Hindlimb muscle (tissue), 1 donor: ENCODE measurements around the gene UBE2Q1. TPM values are rescaled to one million over a fixed set of nuclear protein-coding genes. Genes with fewer than 3 reads are reported as not detected.

Source experiments
- DNase-seq: peaks from one replicate; pipeline ENCODE4 v3.0.0-alpha.2; 2013
- polyA plus RNA-seq: library from polyadenylated mRNA; unstranded; fragments of 120-200 nt; gene quantifications from one replicate; pipeline ENCODE4 v1.2.1, GENCODE V29; 2013; ENCODE audit not compliant: insufficient read length

UBE2Q1 gene
- polyA plus RNA-seq, 1 donor, result 64.9 TPM

GRCh38 chr1:154502066-154502743 is 56.3 kb downstream of the UBE2Q1 start, which contains the start of the genes SHE and TDRD10:
SHE (minus strand) TSS chr1:154502412; CDS start chr1:154502026, 386 bp downstream.
TDRD10 (plus strand) TSS chr1:154502219; CDS start chr1:154506904, 4,685 bp downstream.
- no peak for DNase-seq

DNA sequence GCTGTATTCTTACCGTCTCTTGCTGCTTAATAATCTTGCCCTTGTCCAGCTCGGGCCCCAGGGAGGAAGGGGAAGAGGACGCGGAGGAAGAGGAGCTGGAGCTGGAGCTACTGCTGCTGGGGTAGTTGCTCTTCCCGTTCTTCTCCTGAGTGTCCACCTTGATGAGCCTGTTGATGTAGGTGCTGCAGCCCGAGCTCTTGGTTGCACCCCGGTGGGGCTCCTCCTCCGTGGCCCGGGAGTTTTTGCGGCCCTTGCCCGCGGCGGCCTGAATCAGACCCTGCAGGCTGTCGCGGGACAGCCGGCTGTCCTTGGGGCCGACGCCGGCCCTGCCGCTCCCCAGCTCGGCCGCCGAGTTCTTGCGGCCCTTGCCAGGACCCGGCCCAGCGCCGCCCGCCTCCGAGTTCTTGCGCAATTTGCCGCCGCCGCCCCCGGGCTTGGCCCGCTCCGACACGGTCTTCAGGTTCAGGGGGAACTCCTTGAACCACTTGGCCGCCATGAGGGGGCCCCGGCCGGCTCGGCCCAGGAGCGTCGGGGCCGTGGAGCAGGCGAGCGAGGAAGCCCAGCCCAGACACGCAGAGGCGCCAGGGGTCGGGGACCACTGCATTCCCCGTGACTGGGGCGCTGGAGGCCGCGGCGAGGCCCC is 56.9 kb downstream of the UBE2Q1 start:
- DNase-seq, result no peak

DNA sequence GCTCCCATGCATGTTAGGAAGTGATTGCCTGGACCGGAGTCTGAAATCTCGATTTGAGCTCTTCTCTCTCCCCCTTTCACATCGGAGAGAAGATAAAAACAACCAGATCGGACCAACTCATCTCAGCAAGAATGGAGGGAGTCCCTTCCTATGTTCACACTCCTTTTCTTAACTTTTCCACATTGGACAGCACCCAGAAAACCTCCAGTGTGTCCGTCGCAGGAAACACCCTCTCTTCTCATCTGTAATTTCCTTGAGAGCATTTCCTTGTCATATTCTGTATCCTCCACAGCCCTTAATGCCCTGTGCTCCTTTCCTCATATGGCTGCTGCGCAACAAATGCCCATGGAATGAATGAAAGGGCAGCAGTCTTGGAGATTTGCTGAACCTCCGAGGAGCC is 57.9 kb downstream of the UBE2Q1 start:
- no peak for DNase-seq

GRCh38 chr1:154499446-154499845 is 59.0 kb downstream of the UBE2Q1 start:
- no peak for DNase-seq

Other genes starting within 250 kb of the UBE2Q1 start
- gene AQP10, start 237.6 kb downstream of the UBE2Q1 start, polyA plus RNA-seq, result not detected
- 22.4 TPM for gene ATP8B2, start 233.1 kb downstream of the UBE2Q1 start, polyA plus RNA-seq
- 7.7 TPM for gene IL6R, start 153.3 kb downstream of the UBE2Q1 start, polyA plus RNA-seq
- 3.3 TPM for gene TDRD10, start 56.4 kb downstream of the UBE2Q1 start, polyA plus RNA-seq
- gene SHE, start 56.2 kb downstream of the UBE2Q1 start, polyA plus RNA-seq, result 9.9 TPM
- gene CHRNB2, start 9.1 kb upstream of the UBE2Q1 start, polyA plus RNA-seq, result 0.26 TPM
- 52.4 TPM for gene ADAR, start 49.5 kb upstream of the UBE2Q1 start, polyA plus RNA-seq